ENCODE results near the gene SNCA.

The SNCA gene

DNA sequence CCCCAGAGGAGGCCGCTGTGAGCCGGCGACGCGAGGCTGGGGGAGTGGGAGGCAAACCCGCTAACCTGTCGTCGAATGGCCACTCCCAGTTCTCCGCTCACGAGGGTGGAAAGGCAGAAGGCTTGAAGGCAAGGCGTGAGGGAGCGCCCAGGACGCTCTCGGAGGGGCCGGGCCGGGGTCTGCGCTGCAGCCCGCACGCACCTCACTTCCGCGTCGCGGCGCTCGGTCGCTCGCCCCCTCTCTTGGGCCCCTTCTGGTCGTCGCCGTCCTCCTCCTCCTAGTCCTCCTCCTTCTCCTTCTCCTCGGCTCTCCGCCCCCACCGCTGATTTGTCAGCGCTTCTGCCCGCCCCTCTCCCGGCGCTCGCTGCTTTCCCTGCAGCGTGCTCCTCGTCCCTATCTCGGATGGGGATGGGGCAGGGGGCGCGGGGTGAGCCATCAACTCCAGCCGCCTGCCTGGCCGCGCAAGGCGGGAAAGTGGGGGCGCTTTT lies at the start of gene SNCA:
Gene SNCA, minus strand, starts transcription at position 265 of the 488 bp plus-strand sequence. CDS start 1,494 bp downstream, outside the sequence.
- Histone ChIP-seq H3K9me3 (ENCODE audit: control insufficient read depth in 2 of 2, low read length in 2 of 2) (no peaks in the 10 kb centered on the region), H3K36me3 (ENCODE audit: control insufficient read depth in 2 of 2, insufficient read depth in 2 of 2, low read length in 2 of 2) (no peaks in the 10 kb centered on the region), H3K4me3 (ENCODE audit: low read length in 2 of 2) (peak within 1 kb of the TSS; percentile 73 to 75), H3K4me1 (ENCODE audit: control insufficient read depth, insufficient read depth, low read length) (peaks cover 3% of the 10 kb centered on the region), H3K9ac (ENCODE audit: low read length in 2 of 2) (peak within 1 kb of the TSS in 1 of 2 donors; percentile 17), H3K27ac (ENCODE audit: low read length) (peak within 1 kb of the TSS; percentile 7), H3K27me3 (ENCODE audit: control insufficient read depth in 1 of 2, insufficient read depth in 2 of 2, low read length in 2 of 2) (peaks cover 20 to 40% of the 10 kb centered on the region in 2 donors)

DNA sequence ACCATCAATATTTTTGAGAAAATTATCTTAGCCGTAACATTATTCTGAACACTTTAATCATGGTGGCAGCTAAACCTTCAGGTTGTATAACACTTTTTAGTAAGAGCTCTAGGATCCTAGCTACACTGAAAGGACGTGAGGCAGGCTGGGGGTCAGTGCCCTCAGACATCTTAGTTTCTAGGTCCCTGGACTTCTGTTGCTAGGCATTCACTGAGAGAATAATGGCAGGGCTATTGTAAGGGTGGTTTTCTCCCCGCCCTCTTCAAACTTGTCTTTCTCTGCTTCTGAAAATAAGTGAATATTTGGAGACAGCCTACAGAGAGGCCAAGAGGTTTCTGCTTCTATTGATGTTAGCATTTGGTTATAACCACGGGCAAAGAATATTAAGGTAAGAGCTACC lies 42.3 kb upstream of the SNCA start:
- Histone ChIP-seq H3K4me3 (ENCODE audit: low read length in 2 of 2) (no peak overlapping the region), H3K27me3 (ENCODE audit: control insufficient read depth in 1 of 2, insufficient read depth in 2 of 2, low read length in 2 of 2) (no peaks in the 10 kb centered on the region), H3K36me3 (ENCODE audit: control insufficient read depth in 2 of 2, insufficient read depth in 2 of 2, low read length in 2 of 2) (no peaks in the 10 kb centered on the region), H3K9me3 (ENCODE audit: control insufficient read depth in 2 of 2, low read length in 2 of 2) (no peaks in the 10 kb centered on the region), H3K27ac (ENCODE audit: low read length) (no peak overlapping the region), H3K9ac (ENCODE audit: low read length in 2 of 2) (no peak overlapping the region), H3K4me1 (ENCODE audit: control insufficient read depth, insufficient read depth, low read length) (no peaks in the 10 kb centered on the region)

DNA sequence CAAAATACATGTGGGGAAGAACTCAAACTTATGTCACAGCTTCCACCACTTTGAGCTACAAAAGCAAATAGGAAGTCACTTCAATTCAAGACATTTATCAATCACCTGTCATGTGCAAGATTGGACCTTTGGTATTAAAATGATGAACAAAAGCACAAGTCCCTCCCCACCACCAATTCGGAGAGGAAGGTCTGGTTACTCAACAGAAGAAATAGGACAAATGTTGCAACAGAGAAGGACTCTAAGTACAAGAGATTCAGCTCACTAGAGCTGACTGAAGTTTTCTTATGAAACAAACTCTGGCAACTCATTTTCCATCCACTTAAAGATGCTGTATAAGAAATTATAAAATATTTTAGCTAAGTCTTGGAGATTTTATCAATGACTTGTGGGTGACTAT lies 41.6 kb upstream of the SNCA start:
- Histone ChIP-seq H3K4me1 (ENCODE audit: control insufficient read depth, insufficient read depth, low read length) (no peaks in the 10 kb centered on the region), H3K27ac (ENCODE audit: low read length) (no peak overlapping the region), H3K9ac (ENCODE audit: low read length in 2 of 2) (no peak overlapping the region), H3K4me3 (ENCODE audit: low read length in 2 of 2) (no peak overlapping the region), H3K27me3 (ENCODE audit: control insufficient read depth in 1 of 2, insufficient read depth in 2 of 2, low read length in 2 of 2) (no peaks in the 10 kb centered on the region), H3K36me3 (ENCODE audit: control insufficient read depth in 2 of 2, insufficient read depth in 2 of 2, low read length in 2 of 2) (no peaks in the 10 kb centered on the region), H3K9me3 (ENCODE audit: control insufficient read depth in 2 of 2, low read length in 2 of 2) (no peaks in the 10 kb centered on the region)

DNA sequence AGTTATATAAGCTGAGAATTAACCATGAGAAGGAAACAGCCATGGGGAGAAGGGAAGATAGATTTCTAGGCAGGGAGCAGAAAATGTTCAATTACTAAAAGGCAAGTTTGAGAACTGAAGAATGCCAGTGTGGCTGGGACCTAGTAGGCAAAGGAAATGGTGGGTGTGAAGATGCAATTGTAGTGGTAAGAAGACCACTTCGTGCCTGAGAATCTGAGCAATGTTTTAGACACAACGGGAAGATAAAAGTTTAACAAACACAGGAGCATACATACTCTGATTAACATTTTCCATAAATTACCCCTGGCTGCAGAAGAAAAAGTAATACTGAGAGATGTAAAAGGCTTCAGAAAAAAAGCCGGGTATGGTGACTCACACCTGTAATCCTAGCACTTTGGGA lies 39.6 kb upstream of the SNCA start:
- no peak overlapping the region for H3K9ac ChIP-seq (ENCODE audit: low read length in 2 of 2)
- H3K4me1 ChIP-seq (ENCODE audit: control insufficient read depth, insufficient read depth, low read length): no peaks in the 10 kb centered on the region
- H3K9me3 ChIP-seq (ENCODE audit: control insufficient read depth in 2 of 2, low read length in 2 of 2): no peaks in the 10 kb centered on the region
- no peaks in the 10 kb centered on the region for H3K36me3 ChIP-seq (ENCODE audit: control insufficient read depth in 2 of 2, insufficient read depth in 2 of 2, low read length in 2 of 2)
- no peak overlapping the region for H3K4me3 ChIP-seq (ENCODE audit: low read length in 2 of 2)
- no peaks in the 10 kb centered on the region for H3K27me3 ChIP-seq (ENCODE audit: control insufficient read depth in 1 of 2, insufficient read depth in 2 of 2, low read length in 2 of 2)
- H3K27ac ChIP-seq (ENCODE audit: low read length): no peak overlapping the region

DNA sequence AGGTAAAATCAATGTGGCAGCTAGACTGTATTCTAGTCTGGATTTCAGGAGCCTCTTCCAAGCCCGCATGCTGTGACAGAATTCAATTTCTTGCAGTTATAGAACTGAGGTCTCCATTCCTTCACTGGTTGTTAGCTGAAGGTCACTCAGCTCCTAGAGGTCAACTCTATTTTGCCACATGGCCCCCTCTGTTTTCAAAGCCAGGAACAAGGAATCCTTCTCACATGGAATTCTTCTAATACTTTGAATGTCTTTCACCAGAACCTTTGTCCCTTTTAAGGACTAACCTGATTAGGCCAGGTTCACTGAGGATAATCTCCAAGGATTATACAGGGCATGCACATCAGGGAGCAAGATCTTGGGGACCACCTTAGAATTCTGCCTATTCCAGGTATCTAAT lies 34.2 kb upstream of the SNCA start:
- no peak overlapping the region for H3K9ac ChIP-seq (ENCODE audit: low read length in 2 of 2)

DNA sequence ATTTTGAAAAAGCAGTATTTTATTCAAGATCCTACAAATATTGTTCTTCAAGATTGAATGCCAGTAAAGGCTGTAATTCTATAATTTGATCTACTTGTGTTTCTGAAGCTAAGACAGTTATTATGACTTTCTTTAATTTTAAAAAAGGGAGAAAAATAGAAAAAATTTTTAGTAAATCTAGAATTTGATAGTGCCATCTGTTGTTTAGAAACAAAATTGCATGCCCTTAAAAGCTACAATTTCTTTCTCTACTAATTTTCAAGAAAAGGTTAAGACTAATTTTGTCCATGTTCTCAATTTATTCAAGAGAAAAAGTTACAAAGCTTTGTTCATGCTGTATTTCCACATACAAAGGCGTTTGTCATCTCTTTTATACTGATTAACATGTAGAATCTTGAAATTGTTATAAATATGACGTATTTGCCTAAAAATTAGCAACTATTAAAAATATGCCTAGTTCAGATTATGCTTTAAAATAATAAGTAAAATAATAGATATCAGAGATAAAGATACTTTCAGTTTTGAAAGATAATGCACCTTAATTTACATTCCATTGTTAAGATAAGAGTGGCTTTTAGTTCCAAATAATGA lies 32.1 kb upstream of the SNCA start:
- H3K27ac ChIP-seq (ENCODE audit: low read length): no peak overlapping the region
- no peaks in the 10 kb centered on the region for H3K9me3 ChIP-seq (ENCODE audit: control insufficient read depth in 2 of 2, low read length in 2 of 2)
- H3K27me3 ChIP-seq (ENCODE audit: control insufficient read depth in 1 of 2, insufficient read depth in 2 of 2, low read length in 2 of 2): no peaks in the 10 kb centered on the region
- no peak overlapping the region for H3K9ac ChIP-seq (ENCODE audit: low read length in 2 of 2)
- H3K4me3 ChIP-seq (ENCODE audit: low read length in 2 of 2): no peak overlapping the region
- no peaks in the 10 kb centered on the region for H3K4me1 ChIP-seq (ENCODE audit: control insufficient read depth, insufficient read depth, low read length)
- H3K36me3 ChIP-seq (ENCODE audit: control insufficient read depth in 2 of 2, insufficient read depth in 2 of 2, low read length in 2 of 2): no peaks in the 10 kb centered on the region

More for the DNA sequence above, 34.2 kb upstream of the SNCA start:
- Histone ChIP-seq H3K36me3 (ENCODE audit: control insufficient read depth in 2 of 2, insufficient read depth in 2 of 2, low read length in 2 of 2) (no peaks in the 10 kb centered on the region), H3K27ac (ENCODE audit: low read length) (no peak overlapping the region), H3K4me1 (ENCODE audit: control insufficient read depth, insufficient read depth, low read length) (no peaks in the 10 kb centered on the region), H3K4me3 (ENCODE audit: low read length in 2 of 2) (no peak overlapping the region), H3K27me3 (ENCODE audit: control insufficient read depth in 1 of 2, insufficient read depth in 2 of 2, low read length in 2 of 2) (no peaks in the 10 kb centered on the region), H3K9me3 (ENCODE audit: control insufficient read depth in 2 of 2, low read length in 2 of 2) (no peaks in the 10 kb centered on the region)

DNA sequence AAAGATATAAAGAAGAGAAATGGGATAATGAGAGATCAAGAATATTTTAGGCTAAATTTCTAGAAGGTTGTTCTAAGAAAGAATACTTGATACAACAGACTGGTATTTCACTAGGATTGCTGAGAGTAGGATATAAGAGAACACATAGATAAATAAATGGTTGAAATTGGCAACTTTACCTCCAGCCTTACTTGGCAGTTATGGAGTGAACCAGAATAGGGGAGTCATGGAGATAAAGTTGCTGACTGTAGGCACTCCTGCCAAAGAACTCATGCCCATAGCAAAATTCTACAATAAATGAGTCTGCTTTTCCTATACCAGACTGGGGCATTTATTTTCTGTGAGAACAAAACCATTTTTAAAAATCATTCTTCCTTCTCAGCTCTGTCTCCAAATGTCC lies 31.3 kb upstream of the SNCA start:
- Histone ChIP-seq H3K27me3 (ENCODE audit: control insufficient read depth in 1 of 2, insufficient read depth in 2 of 2, low read length in 2 of 2) (no peaks in the 10 kb centered on the region), H3K4me1 (ENCODE audit: control insufficient read depth, insufficient read depth, low read length) (no peaks in the 10 kb centered on the region), H3K9me3 (ENCODE audit: control insufficient read depth in 2 of 2, low read length in 2 of 2) (no peaks in the 10 kb centered on the region), H3K9ac (ENCODE audit: low read length in 2 of 2) (no peak overlapping the region), H3K27ac (ENCODE audit: low read length) (no peak overlapping the region), H3K4me3 (ENCODE audit: low read length in 2 of 2) (no peak overlapping the region), H3K36me3 (ENCODE audit: control insufficient read depth in 2 of 2, insufficient read depth in 2 of 2, low read length in 2 of 2) (no peaks in the 10 kb centered on the region)

DNA sequence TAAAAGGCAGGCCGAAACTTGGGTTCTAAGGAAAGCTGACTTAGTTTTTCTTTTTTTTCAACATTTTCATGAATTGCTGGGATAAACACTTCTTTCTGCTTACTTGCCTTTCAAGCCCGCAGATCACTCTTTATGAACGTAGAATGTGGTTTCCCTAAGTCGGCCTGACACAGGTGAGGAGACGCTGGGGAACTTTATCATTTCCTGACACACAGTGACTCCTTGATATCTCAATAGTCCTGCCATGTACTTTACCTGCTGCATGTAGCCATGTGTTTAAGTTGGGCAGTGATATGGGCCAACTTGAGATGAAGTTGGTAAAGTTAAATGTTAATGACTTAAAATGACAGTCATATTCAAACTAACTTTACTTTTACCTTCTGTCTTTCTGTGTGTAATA lies 26.6 kb upstream of the SNCA start:
- Histone ChIP-seq H3K4me1 (ENCODE audit: control insufficient read depth, insufficient read depth, low read length) (no peaks in the 10 kb centered on the region), H3K27me3 (ENCODE audit: control insufficient read depth in 1 of 2, insufficient read depth in 2 of 2, low read length in 2 of 2) (no peaks in the 10 kb centered on the region), H3K9ac (ENCODE audit: low read length in 2 of 2) (no peak overlapping the region), H3K36me3 (ENCODE audit: control insufficient read depth in 2 of 2, insufficient read depth in 2 of 2, low read length in 2 of 2) (no peaks in the 10 kb centered on the region), H3K27ac (ENCODE audit: low read length) (no peak overlapping the region), H3K9me3 (ENCODE audit: control insufficient read depth in 2 of 2, low read length in 2 of 2) (peaks cover 0 to 2% of the 10 kb centered on the region in 2 donors), H3K4me3 (ENCODE audit: low read length in 2 of 2) (no peak overlapping the region)

DNA sequence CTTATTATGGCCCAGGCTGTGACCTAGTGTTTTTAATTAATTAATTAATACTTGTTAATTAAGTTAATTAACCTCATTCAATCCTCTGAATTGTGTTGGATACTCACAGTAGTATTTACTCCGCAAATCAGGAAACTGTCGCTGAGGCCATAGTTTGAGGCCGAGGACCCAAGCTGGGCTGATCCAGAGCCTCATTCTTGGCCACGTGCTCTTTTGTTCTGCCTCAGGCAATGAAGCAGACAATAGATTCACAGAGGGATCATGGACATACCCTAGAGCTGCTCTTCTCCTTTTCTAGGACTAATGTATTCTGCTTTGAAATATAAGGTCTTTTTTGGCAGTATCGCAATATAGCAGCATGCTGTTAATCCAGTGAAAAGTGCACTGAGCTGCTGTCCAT lies 24.0 kb upstream of the SNCA start:
- H3K4me1 ChIP-seq (ENCODE audit: control insufficient read depth, insufficient read depth, low read length): no peaks in the 10 kb centered on the region
- H3K27me3 ChIP-seq (ENCODE audit: control insufficient read depth in 1 of 2, insufficient read depth in 2 of 2, low read length in 2 of 2): no peaks in the 10 kb centered on the region
- no peak overlapping the region for H3K4me3 ChIP-seq (ENCODE audit: low read length in 2 of 2)
- H3K27ac ChIP-seq (ENCODE audit: low read length): no peak overlapping the region
- H3K36me3 ChIP-seq (ENCODE audit: control insufficient read depth in 2 of 2, insufficient read depth in 2 of 2, low read length in 2 of 2): no peaks in the 10 kb centered on the region
- no peak overlapping the region for H3K9ac ChIP-seq (ENCODE audit: low read length in 2 of 2)
- peaks cover 2 to 3% of the 10 kb centered on the region in 2 donors for H3K9me3 ChIP-seq (ENCODE audit: control insufficient read depth in 2 of 2, low read length in 2 of 2)

DNA sequence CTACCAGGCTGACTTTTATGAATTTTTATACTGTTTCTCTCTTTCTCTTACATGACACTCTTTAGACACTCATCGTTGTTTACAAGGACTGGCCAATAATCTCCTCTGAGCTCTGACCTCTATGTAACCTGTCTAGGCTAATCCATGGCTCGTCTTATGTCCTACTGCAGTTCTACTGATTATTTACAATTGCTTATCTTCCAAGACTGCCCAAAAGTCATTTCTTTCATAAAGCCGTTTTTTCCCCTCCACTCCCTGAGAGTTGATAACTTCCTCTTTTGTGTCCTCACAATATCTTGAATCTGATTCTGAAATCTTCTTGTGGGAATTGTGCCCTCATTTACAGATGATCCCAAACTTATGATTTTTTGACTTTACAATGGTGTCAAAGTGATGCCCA lies 18.3 kb upstream of the SNCA start:
- H3K27ac ChIP-seq (ENCODE audit: low read length): no peak overlapping the region
- H3K9ac ChIP-seq (ENCODE audit: low read length in 2 of 2): no peak overlapping the region
- peaks cover 0 to 4% of the 10 kb centered on the region in 2 donors for H3K9me3 ChIP-seq (ENCODE audit: control insufficient read depth in 2 of 2, low read length in 2 of 2)
- no peaks in the 10 kb centered on the region for H3K27me3 ChIP-seq (ENCODE audit: control insufficient read depth in 1 of 2, insufficient read depth in 2 of 2, low read length in 2 of 2)
- no peaks in the 10 kb centered on the region for H3K36me3 ChIP-seq (ENCODE audit: control insufficient read depth in 2 of 2, insufficient read depth in 2 of 2, low read length in 2 of 2)
- H3K4me1 ChIP-seq (ENCODE audit: control insufficient read depth, insufficient read depth, low read length): no peaks in the 10 kb centered on the region
- no peak overlapping the region for H3K4me3 ChIP-seq (ENCODE audit: low read length in 2 of 2)

DNA sequence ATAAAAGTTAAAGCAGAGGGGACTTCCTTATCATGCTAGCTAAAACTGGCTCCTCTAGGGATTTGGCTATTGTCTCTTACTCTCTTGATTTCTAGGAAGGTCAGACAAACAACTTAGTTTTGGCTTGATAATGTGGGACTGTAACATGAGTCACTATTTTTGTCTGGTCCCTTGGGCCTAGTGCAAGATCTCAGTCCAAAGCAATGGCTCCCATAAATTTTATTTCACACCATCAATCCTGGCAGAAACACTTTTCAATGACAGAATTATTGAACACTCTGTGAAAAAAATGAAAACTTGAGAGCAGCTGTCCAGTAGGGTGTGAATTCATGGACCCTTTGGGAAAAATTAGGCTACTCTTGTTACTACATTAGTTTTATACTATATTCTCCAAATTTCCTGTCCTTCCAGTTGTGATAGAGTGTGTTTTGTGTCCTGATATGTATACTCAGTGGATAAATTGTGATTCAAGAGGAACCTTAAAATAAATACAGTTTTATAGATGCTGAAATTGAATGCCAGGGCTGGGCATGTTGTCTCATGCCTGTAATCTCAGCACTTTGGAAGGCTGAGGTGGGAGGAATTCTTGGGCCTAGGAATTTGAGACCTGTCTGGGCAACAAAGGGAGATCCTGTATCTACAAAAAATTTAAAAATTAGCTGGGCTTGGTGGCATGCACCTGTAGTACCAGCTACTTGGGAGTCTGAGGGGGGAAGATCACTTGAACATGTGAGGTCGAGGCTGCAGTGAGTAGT lies 10.8 kb upstream of the SNCA start:
- Histone ChIP-seq H3K9me3 (ENCODE audit: control insufficient read depth in 2 of 2, low read length in 2 of 2) (no peaks in the 10 kb centered on the region), H3K36me3 (ENCODE audit: control insufficient read depth in 2 of 2, insufficient read depth in 2 of 2, low read length in 2 of 2) (no peaks in the 10 kb centered on the region), H3K27me3 (ENCODE audit: control insufficient read depth in 1 of 2, insufficient read depth in 2 of 2, low read length in 2 of 2) (no peaks in the 10 kb centered on the region), H3K27ac (ENCODE audit: low read length) (no peak overlapping the region), H3K9ac (ENCODE audit: low read length in 2 of 2) (no peak overlapping the region), H3K4me3 (ENCODE audit: low read length in 2 of 2) (no peak overlapping the region), H3K4me1 (ENCODE audit: control insufficient read depth, insufficient read depth, low read length) (no peaks in the 10 kb centered on the region)
